ENCODE measurements around the gene PRICKLE3.

- TF ChIP-seq, protein P1, sequence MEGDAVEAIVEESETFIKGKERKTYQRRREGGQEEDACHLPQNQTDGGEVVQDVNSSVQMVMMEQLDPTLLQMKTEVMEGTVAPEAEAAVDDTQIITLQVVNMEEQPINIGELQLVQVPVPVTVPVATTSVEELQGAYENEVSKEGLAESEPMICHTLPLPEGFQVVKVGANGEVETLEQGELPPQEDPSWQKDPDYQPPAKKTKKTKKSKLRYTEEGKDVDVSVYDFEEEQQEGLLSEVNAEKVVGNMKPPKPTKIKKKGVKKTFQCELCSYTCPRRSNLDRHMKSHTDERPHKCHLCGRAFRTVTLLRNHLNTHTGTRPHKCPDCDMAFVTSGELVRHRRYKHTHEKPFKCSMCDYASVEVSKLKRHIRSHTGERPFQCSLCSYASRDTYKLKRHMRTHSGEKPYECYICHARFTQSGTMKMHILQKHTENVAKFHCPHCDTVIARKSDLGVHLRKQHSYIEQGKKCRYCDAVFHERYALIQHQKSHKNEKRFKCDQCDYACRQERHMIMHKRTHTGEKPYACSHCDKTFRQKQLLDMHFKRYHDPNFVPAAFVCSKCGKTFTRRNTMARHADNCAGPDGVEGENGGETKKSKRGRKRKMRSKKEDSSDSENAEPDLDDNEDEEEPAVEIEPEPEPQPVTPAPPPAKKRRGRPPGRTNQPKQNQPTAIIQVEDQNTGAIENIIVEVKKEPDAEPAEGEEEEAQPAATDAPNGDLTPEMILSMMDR (conservative IDR thresholded peaks at IDR 0.05 in 1 of 2, IDR thresholded peaks at IDR 0.05 in 1 of 2; ENCODE audit: low read depth in 1 of 2, low read length in 2 of 2): no peak
- TF ChIP-seq EZH2 (IDR thresholded peaks at IDR 0.05; ENCODE audit: low read length, missing control alignments): no peak
These were observed 32.7 kb downstream of the PRICKLE3 start for GRCh38 chrX:49153467-49153866.

All from fibroblast of lung (primary cell).